Heart left ventricle (tissue), 16 donors: ENCODE results near the gene C1QTNF6. TPM values are rescaled to one million over a fixed set of nuclear protein-coding genes. Genes with fewer than 3 reads are reported as not detected.
A peak's percentile ranks its signal among the peaks of the same experiment; 100 is the strongest.

Experiments used
- ATAC-seq, 4 donors: fragments of 200-7000 bp; cut with Tn5 transposase; one replicate each; pipeline ENCODE4 v1.9.1; 2020 to 2022; ENCODE audit warnings: moderate library complexity in 4 of 4, mild to moderate bottlenecking in 3 of 4, moderate number of reproducible peaks in 1 of 4
- DNase-seq, 5 donors: peaks; one replicate each; pipeline ENCODE4 v3.0.0-alpha.2; 2020
- H3K27ac ChIP-seq, 12 donors: fragments of 200-600 bp; sonication (generic) in 4 of 12; one replicate each; pipeline versions ENCODE4 v1.5.0 to v1.8.0; 2016 to 2022; ENCODE audit warnings: mild to moderate bottlenecking in 2 of 12
- H3K27me3 ChIP-seq, 9 donors: fragments of 200-600 bp; sonication (generic) in 2 of 9; one replicate each; pipeline versions ENCODE4 v1.5.1 to v1.8.0; 2016 to 2022; ENCODE audit warnings: mild to moderate bottlenecking in 3 of 9
- H3K36me3 ChIP-seq, 9 donors: fragments of 200-600 bp; sonication (generic) in 2 of 9; one replicate each; pipeline versions ENCODE4 v1.5.0 to v1.8.0; 2018 to 2022; ENCODE audit warnings: mild to moderate bottlenecking in 2 of 9
- H3K4me1 ChIP-seq, 12 donors: fragments of 200-600 bp; sonication (generic) in 4 of 12; one replicate each; pipeline versions ENCODE4 v1.5.0 to v1.8.0; 2016 to 2022; ENCODE audit warnings: mild to moderate bottlenecking in 3 of 12
- H3K4me3 ChIP-seq, 12 donors: fragments of 200-600 bp; sonication (generic) in 4 of 12; one replicate each; pipeline versions ENCODE4 v1.5.0 to v1.8.0; 2017 to 2022; ENCODE audit warnings: mild to moderate bottlenecking in 9 of 12, moderate library complexity in 4 of 12
- H3K9me3 ChIP-seq, 12 donors: fragments of 200-600 bp; sonication (generic) in 4 of 12; one replicate each; pipeline versions ENCODE4 v1.5.0 to v1.8.0; 2016 to 2022; ENCODE audit warnings: mild to moderate bottlenecking in 1 of 12
- POLR2A ChIP-seq, 2 donors: fragments of 450-650 bp; IDR thresholded peaks; one replicate each; pipeline ENCODE4 v1.6.1; 2017; ENCODE audit warnings: antibody characterized with exemption in 2 of 2, mild to moderate bottlenecking in 2 of 2, moderate library complexity in 2 of 2
- WGBS, 4 donors: extraction: QIAGEN DNeasy Blood & Tissue Kit in 2 of 4; methylation state at CpG; one replicate each; pipeline versions ENCODE4 v1.1.5 to v1.1.7; 2013 to 2018; 5-methylcytosine and 5-hydroxymethylcytosine counted together
- intact Hi-C, 10 donors: fragments of 100-400 bp; cut with DNase I; formaldehyde crosslinking; loops; one replicate each; pipeline versions ENCODE4 v1.11.1 to v1.14.2; 2022
- polyA plus RNA-seq, 2 donors: library from polyadenylated mRNA; stranded (reverse); fragments of 200-250 nt; gene quantifications; one replicate each; pipeline ENCODE4 v1.2.3, GENCODE V29; 2013
- total RNA-seq, 9 donors: library from RNA; depleted of rRNA in 2 of 9; stranded (reverse); fragments of >200 nt in 2 of 9; fragmentation: NEBNext Ultra II Directional in 3 of 9; extraction: Animal tissue kit (Norgen Biotek cat#: 25700) in 3 of 9; gene quantifications; one replicate each; pipeline versions ENCODE4 v1.1.0 to v1.2.4, GENCODE V29; 2016 to 2023
- TF ChIP-seq, protein P1 (sequence below), 12 donors: fragments of 200-600 bp; sonication (generic) in 4 of 12; IDR thresholded peaks; one replicate each; pipeline versions ENCODE4 v1.5.0 to v1.8.0; 2018 to 2022; ENCODE audit warnings: antibody characterized with exemption in 12 of 12, mild to moderate bottlenecking in 5 of 12
- donor health status: ischemic (EF 13 %, LVEDD 7.1; RV severe dilation, severe dysfunction).
- donor health status: healthy with polysubstance abuse.
- donor health status: DM: no; HTN: yes; CAD: no.
- donor health status: DM: no; HTN: no; CAD: no.
- donor health status: ischemic (EF 25% LVEDD 6.9; RV normal size, moderate dysfunction).
- donor health status: ischemic (EF 25% LVEDD 5.7; RV mildly dilated, moderate dysfunction).
- donor health status: healthy.
- donor health status: DM: yes; HTN: yes; CAD: no.
- donor health status: ischemic (EF 35%, LVEDD 5.7; RV mildly dilated, moderate dysfunction).
- donor health status: nonischemic (EF 11% LVEDD 7.7; RV severe dilation, severe dysfunction).
- donor health status: DM: yes; HTN: yes; CAD: no.
- donor health status: PGD.
- donor health status: ischemic (EF 29% LVEDD 5.4; RV normal size, mild dysfunction).
- donor health status: nonischemic (EF 23%, LVEDD 6.1; RV moderate dilation, normal function).

The C1QTNF6 gene
- total and polyA plus RNA-seq, 11 donors: 0.31 to 11.9 (median 1.4) TPM

DNA sequence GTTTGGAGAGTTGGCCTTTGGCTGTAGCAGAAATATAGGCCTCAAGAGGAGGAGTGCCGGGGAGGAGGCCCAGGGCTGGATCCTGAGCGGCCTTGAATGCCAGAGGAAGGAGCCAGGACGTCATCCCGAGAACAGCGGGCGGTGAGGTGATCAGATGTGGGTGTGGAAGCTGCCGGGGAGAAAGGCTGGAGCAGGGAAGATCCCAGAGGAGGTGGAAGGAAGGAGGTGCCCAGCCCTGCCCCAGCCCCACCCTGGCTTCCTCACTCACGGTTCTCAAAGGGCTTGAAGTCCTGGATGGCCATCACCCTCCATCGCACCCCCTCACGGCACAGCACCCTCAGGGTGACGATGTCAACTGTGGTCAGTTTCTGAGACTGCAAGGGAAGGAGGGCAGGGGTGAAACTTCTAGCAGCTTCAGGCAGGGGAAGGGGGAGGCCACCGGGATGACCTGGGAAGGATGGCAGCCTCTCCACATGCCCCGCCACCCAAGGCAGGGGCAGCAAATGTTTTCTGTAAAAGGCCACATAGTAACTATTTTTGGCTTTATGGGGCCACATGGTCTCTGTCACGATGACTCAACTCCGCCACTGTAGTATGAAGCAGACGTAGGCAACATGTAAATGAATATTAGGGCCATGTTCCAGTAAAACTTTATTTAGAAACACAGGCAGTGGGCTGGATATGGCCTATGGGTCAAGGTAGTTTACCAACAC lies 49.0 kb downstream of the C1QTNF6 start:
- no peaks in the 10 kb centered on the region for H3K36me3 ChIP-seq
- H3K27ac ChIP-seq: no peak overlapping the region
- intact Hi-C loops: no loop called here
- H3K9me3 ChIP-seq: no peaks in the 10 kb centered on the region
- no peak for TF ChIP-seq POLR2A (IDR thresholded peaks at IDR 0.05)
- TF ChIP-seq, protein P1, sequence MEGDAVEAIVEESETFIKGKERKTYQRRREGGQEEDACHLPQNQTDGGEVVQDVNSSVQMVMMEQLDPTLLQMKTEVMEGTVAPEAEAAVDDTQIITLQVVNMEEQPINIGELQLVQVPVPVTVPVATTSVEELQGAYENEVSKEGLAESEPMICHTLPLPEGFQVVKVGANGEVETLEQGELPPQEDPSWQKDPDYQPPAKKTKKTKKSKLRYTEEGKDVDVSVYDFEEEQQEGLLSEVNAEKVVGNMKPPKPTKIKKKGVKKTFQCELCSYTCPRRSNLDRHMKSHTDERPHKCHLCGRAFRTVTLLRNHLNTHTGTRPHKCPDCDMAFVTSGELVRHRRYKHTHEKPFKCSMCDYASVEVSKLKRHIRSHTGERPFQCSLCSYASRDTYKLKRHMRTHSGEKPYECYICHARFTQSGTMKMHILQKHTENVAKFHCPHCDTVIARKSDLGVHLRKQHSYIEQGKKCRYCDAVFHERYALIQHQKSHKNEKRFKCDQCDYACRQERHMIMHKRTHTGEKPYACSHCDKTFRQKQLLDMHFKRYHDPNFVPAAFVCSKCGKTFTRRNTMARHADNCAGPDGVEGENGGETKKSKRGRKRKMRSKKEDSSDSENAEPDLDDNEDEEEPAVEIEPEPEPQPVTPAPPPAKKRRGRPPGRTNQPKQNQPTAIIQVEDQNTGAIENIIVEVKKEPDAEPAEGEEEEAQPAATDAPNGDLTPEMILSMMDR (IDR thresholded peaks at IDR 0.05): no peak
- H3K4me3 ChIP-seq: no peak overlapping the region
- no peaks in the 10 kb centered on the region for H3K4me1 ChIP-seq
- 49 to 76% (median 64%) methylated on average over 16 of the region's 16 CpGs for WGBS, 4 donors
- H3K27me3 ChIP-seq: peaks cover 0 to 14% (median 0%) of the 10 kb centered on the region in 9 donors
- DNase-seq (no peak), ATAC-seq (no peak)

DNA sequence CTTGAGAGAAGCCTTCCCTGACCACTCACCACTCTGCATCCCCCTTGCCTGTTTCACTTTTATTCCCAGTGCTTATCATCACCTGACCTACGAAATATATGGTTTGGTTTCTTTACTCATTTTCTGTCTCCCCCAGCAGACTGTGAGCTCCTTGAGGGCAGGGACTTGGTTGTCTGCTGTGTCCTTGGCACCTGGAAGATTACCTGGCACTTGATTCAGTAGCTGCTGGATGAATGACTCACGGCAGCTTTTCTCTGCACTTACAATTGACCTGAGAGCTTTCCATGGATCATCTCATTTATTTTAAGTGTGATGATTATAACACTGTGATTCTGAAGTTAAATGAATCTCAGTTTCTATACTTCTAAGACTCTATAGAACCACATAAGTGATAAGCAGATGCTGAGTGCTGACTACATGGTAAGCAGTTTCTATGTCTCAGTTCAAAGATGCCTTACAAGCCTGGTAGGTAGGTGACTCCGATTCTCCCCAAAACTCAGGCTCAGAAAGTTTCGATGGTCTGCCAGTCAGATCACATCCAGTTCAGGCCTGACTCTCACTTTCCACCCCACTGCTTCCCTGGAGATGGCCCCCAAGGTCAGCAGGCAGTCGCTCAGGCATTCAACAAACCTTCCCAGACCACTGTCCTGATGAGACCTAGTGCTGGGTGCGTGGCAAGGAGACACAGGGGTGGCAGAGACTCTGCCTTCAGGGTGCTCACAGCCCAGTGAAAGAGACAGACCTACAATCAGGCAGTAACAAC lies 50.0 kb downstream of the C1QTNF6 start:
- H3K27ac ChIP-seq: no peak overlapping the region
- WGBS, 4 donors: 78 to 88% (median 80%) methylated on average over 6 of the region's 6 CpGs
- no peak for TF ChIP-seq POLR2A (IDR thresholded peaks at IDR 0.05)
- TF ChIP-seq, protein P1 (IDR thresholded peaks at IDR 0.05): no peak
- no peak overlapping the region for H3K4me3 ChIP-seq
- ATAC-seq (no peak), DNase-seq (no peak)
- H3K4me1 ChIP-seq: no peaks in the 10 kb centered on the region
- H3K36me3 ChIP-seq: no peaks in the 10 kb centered on the region
- no peaks in the 10 kb centered on the region for H3K9me3 ChIP-seq
- intact Hi-C loops: no loop called here
- H3K27me3 ChIP-seq: peaks cover 0 to 13% (median 0%) of the 10 kb centered on the region in 9 donors

DNA sequence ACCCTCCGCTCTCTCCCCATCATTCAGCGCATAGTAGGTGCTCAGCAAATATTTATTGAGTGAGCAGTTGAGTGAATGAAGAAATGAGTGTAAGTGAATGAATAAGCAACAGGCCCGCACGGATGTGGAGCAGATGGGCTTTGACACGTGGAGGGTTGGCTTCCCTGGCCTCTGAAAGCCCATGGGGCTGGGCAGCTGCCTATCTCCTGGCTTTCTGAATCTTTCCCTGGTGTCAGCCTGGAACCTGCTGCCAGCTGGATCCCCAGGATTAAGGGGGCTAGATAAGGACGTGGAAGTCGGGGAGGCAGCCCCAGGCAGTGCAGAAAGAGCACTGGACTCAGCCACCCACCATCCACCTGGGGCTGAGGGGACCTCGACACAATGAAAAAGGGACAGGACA lies 50.9 kb downstream of the C1QTNF6 start:
- H3K4me3 ChIP-seq: no peak overlapping the region
- no peaks in the 10 kb centered on the region for H3K36me3 ChIP-seq
- 65 to 72% (median 68%) methylated on average over 8 of the region's 8 CpGs for WGBS, 4 donors
- intact Hi-C loops: no loop called here
- H3K27me3 ChIP-seq: peaks cover 0 to 13% (median 0%) of the 10 kb centered on the region in 9 donors
- no peaks in the 10 kb centered on the region for H3K9me3 ChIP-seq
- H3K27ac ChIP-seq: no peak overlapping the region
- ATAC-seq (no peak), DNase-seq (no peak)
- no peak for TF ChIP-seq POLR2A (IDR thresholded peaks at IDR 0.05)
- TF ChIP-seq, protein P1 (IDR thresholded peaks at IDR 0.05): no peak
- H3K4me1 ChIP-seq: no peaks in the 10 kb centered on the region

DNA sequence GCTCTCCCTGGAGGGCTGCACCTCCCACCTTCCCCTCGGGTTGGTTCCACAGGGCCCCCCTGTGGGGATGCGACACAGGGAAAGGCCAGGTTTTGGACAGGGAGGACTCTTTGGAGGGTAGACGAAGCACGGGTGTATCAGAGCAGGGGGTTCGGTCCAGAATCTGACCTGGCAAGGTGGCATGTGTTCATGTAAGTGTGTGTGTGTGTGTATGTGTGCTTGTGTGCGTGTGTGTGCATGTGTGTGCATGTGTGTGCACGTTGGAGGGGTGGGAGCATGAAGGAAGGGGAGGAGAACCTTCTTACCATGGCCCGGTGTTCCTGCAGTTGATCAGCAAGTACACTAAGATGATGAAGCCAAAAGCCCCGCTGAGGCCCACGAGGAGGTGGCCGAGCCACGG lies 53.0 kb downstream of the C1QTNF6 start:
- Histone ChIP-seq H3K4me1 (no peaks in the 10 kb centered on the region), H3K36me3 (no peaks in the 10 kb centered on the region), H3K4me3 (no peak overlapping the region), H3K9me3 (no peaks in the 10 kb centered on the region), H3K27me3 (no peaks in the 10 kb centered on the region), H3K27ac (no peak overlapping the region)
- DNase-seq: peak in 1 of 5 donors; percentile 5
- ATAC-seq: no peak
- intact Hi-C loops: no loop called here
- TF ChIP-seq, protein P1 (IDR thresholded peaks at IDR 0.05): no peak
- TF ChIP-seq POLR2A (IDR thresholded peaks at IDR 0.05): no peak
- WGBS, 4 donors: 82 to 84% (median 83%) methylated on average over 12 of the region's 12 CpGs
